Inflammatory macrophage treated with lipopolysaccharide for 1 hour (primary cell): Measurements from ENCODE around the gene LANCL3.

Experiments used
- DNase-seq, 2 donors: peaks; one replicate each; pipeline ENCODE4 v3.0.0-alpha.2; 2020 to 2022

The LANCL3 gene

GRCh38 chrX:37684973-37685372 is 113.5 kb downstream of the LANCL3 start:
- peak in 1 of 2 donors; percentile 8 for DNase-seq

GRCh38 chrX:37685381-37686359 is 114.2 kb downstream of the LANCL3 start, which contains the start of gene XK:
TSS of gene XK (plus strand) at chrX:37685791. CDS start at chrX:37685962, 171 bp downstream.
- DNase-seq, result peak; percentile 2 to 5

DNA sequence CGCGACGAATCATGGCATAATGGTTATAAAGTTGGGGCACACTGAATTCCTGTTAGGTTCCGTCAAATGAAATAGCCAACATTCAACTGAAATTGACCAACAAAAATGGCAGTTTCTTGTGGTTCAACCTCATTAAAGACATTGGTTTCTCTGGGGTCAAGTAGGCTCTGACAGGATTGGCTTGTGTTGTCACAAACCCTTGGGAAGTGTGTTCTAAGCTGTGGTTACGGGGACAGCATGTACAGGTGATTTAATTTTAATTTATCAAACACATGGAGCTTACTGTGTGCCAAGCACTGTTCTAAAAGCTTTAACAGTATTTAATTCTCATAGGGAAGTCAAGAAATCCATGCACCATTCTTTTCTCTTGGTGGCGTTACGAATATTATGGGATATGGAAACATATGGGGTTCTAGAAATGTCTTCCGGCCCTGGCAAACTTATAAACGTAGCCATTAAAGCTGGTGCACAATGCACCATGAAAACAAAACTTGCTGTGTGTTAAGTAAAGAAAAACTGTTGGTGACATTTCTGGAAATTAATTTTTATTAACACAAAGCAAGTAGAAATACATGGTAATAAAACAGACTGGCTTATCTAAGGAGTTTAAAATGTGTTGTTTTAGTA is 115.0 kb downstream of the LANCL3 start:
- no peak for DNase-seq

GRCh38 chrX:37686996-37687395 is 115.5 kb downstream of the LANCL3 start:
- no peak for DNase-seq

GRCh38 chrX:37690119-37690518 is 118.7 kb downstream of the LANCL3 start:
- no peak for DNase-seq

DNA sequence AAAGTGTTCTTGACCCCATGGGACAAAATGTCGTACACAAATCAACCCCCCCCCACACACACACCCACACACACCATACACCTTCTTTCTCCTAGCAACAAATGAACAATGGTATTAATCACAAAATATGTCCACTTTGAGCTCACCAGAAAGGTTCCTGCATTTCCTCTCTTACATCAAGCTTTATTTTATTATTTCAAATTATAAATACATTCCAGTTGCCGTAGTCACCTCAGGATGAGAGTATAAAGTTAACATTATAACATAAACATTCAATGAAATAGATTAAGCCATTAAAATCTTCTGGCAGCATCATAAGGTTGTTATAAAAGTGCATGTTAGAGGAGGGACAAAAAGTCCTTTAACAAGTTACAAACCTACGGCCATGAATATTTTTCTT is 121.5 kb downstream of the LANCL3 start:
- no peak for DNase-seq

GRCh38 chrX:37697169-37697760 is 125.8 kb downstream of the LANCL3 start:
- DNase-seq, result no peak

GRCh38 chrX:37701588-37701987 is 130.1 kb downstream of the LANCL3 start:
- no peak for DNase-seq

DNA sequence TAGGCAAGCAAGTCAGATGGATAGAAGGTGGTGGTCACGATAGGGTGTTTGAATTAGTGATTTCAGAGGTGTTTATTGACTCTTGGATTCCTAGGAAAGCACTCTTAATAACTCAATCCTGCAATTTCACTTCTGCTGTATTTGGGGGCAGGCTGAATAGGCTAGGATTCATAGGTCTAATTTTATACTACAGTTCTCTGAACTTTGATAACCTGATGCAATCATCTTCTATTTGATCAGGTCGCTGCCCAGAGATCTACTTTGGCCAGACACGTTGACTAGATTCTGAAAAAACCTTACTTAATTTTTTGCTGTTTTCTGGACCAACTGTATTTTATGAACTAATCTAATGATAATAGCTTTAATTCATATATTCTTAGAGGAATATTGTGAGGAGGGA is 140.5 kb downstream of the LANCL3 start:
- no peak for DNase-seq

- no peak for DNase-seq
Observed at GRCh38 chrX:37712458-37712857, 141.0 kb downstream of the LANCL3 start.

- no peak for DNase-seq
Observed at GRCh38 chrX:37714479-37714878, 143.0 kb downstream of the LANCL3 start.

GRCh38 chrX:37716602-37717001 is 145.1 kb downstream of the LANCL3 start:
- no peak for DNase-seq

GRCh38 chrX:37717708-37718107 is 146.2 kb downstream of the LANCL3 start:
- no peak for DNase-seq

DNA sequence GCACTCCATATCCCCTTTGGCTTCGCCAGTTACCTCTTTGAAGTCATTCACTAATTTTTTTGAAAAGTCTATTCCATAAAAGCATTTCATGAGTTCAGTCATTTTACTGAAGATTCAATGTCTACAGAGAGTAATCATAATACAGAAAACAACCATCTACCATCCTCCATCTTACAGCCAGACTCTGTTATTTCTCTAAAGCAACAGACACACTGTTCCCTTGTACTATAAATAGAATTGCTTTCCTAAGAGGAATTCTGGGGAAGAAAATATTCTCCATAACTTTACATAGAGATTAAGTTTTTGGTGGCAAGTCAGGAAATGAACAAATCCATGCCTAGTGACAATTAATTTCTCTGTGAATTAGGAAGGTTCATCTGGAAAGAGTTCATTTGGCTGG is 151.1 kb downstream of the LANCL3 start:
- no peak for DNase-seq

- DNase-seq, result no peak
Observed at GRCh38 chrX:37726346-37726745, 154.9 kb downstream of the LANCL3 start.
